HEK293T (cell line): ENCODE results near the gene CELSR2.

ENCODE experiments used
- CTCF ChIA-PET: fragments of 350-600 bp; formaldehyde crosslinking; extraction: SDS; loops from one replicate; lab custom pipeline; 2021; ENCODE audit warnings: antibody characterized with exemption, inconsistent platforms; lab: Yijun Ruan, JAX
- POLR2A ChIA-PET: fragments of 350-600 bp; formaldehyde crosslinking; extraction: SDS; loops from one replicate; lab custom pipeline; 2020; ENCODE audit warnings: antibody characterized with exemption, inconsistent platforms; lab: Yijun Ruan, JAX
- DNase-seq: peaks from one replicate; pipeline ENCODE4 v3.0.0; 2012; ENCODE audit warnings: mixed read lengths; ENCODE audit errors: extremely low spot score
- ARNT ChIP-seq: fragments of 450-650 bp; IDR thresholded peaks from 2 replicates; pipeline ENCODE4 v1.6.1; 2017; ENCODE audit warnings: mild to moderate bottlenecking
- BHLHE40 ChIP-seq: fragments of 450-650 bp; IDR thresholded peaks from 2 replicates; pipeline ENCODE4 v1.6.1; 2016; ENCODE audit warnings: mild to moderate bottlenecking, moderate library complexity, borderline replicate concordance
- CTBP1 ChIP-seq: fragments of 450-650 bp; IDR thresholded peaks from 2 replicates; pipeline ENCODE4 v1.6.1; 2016; ENCODE audit warnings: borderline replicate concordance
- ELF4 ChIP-seq: fragments of 450-650 bp; IDR thresholded peaks from 2 replicates; pipeline ENCODE4 v1.6.1; 2017; ENCODE audit warnings: antibody characterized with exemption
- FOXA1 ChIP-seq: fragments of 450-650 bp; IDR thresholded peaks from 2 replicates; pipeline ENCODE4 v1.6.1; 2016; ENCODE audit warnings: mild to moderate bottlenecking
- FOXK2 ChIP-seq: fragments of 450-650 bp; IDR thresholded peaks from 2 replicates; pipeline ENCODE4 v1.6.1; 2016; ENCODE audit warnings: mild to moderate bottlenecking
- FOXM1 ChIP-seq: fragments of 450-650 bp; IDR thresholded peaks from 2 replicates; pipeline ENCODE4 v1.6.1; 2017; ENCODE audit warnings: mild to moderate bottlenecking, borderline replicate concordance
- HDGF ChIP-seq: fragments of 450-650 bp; IDR thresholded peaks from 2 replicates; pipeline ENCODE4 v1.6.1; 2017; ENCODE audit warnings: antibody characterized with exemption, borderline replicate concordance
- L3MBTL2 ChIP-seq: fragments of 450-650 bp; conservative IDR thresholded peaks from 2 replicates; pipeline ENCODE4 v1.6.1; 2016; ENCODE audit warnings: mild to moderate bottlenecking
- LEF1 ChIP-seq: fragments of 450-650 bp; IDR thresholded peaks from 2 replicates; pipeline ENCODE4 v1.6.1; 2017; ENCODE audit warnings: mild to moderate bottlenecking, borderline replicate concordance
- NFRKB ChIP-seq: fragments of 450-650 bp; IDR thresholded peaks from 2 replicates; pipeline ENCODE4 v1.6.1; 2016; ENCODE audit warnings: mild to moderate bottlenecking, moderate library complexity
- PKNOX1 ChIP-seq: fragments of 450-650 bp; IDR thresholded peaks from 2 replicates; pipeline ENCODE4 v1.6.1; 2016
- SP1 ChIP-seq: fragments of 450-650 bp; IDR thresholded peaks from 2 replicates; pipeline ENCODE4 v1.6.1; 2017
- SUZ12 ChIP-seq: fragments of 450-650 bp; IDR thresholded peaks from 2 replicates; pipeline ENCODE4 v1.6.1; 2016; ENCODE audit warnings: mild to moderate bottlenecking
- TARDBP ChIP-seq: fragments of 450-650 bp; IDR thresholded peaks from 2 replicates; pipeline ENCODE4 v1.6.1; 2016
- ZNF384 ChIP-seq: fragments of 450-650 bp; IDR thresholded peaks from 2 replicates; pipeline ENCODE4 v1.6.1; 2016

The CELSR2 gene

GRCh38 chr1:109315288-109315687 is 65.9 kb downstream of the CELSR2 start:
- TF ChIP-seq FOXK2 (no peak), L3MBTL2 (no peak), TARDBP (no peak), ZNF384 (no peak), FOXA1 (no peak), SP1 (no peak), BHLHE40 (no peak), ARNT (no peak), HDGF (no peak)
- DNase-seq = no peak
- ChIA-PET CTCF (no interaction called here), POLR2A (interaction anchor here (0.6 kb wide), 1 partner anchor 27 kb away, joined by 3 read pairs; no protein-coding TSS in a partner anchor)

- POLR2A ChIA-PET = interaction anchor here (1.0 kb wide), 1 partner anchor 34 kb away, joined by 3 read pairs; the partner anchor contains the start of gene PSRC1
- DNase-seq = no peak
- CTCF ChIA-PET = interaction anchor here (0.8 kb wide), 1 partner anchor 8 kb away, joined by 3 read pairs; no protein-coding TSS in a partner anchor
- no peak for TF ChIP-seq PKNOX1
- no peak for TF ChIP-seq FOXA1
- no peak for TF ChIP-seq ELF4
- no peak for TF ChIP-seq CTBP1
- no peak for TF ChIP-seq FOXM1
- TF ChIP-seq SUZ12 = no peak
- no peak for TF ChIP-seq BHLHE40
- TF ChIP-seq ARNT = no peak
- no peak for TF ChIP-seq LEF1
- TF ChIP-seq HDGF = no peak
- TF ChIP-seq L3MBTL2 = no peak
- TF ChIP-seq ZNF384 = no peak
- TF ChIP-seq NFRKB = no peak
- no peak for TF ChIP-seq TARDBP
Observed at GRCh38 chr1:109316506-109316905, 67.2 kb downstream of the CELSR2 start.

GRCh38 chr1:109319114-109319513 is 69.8 kb downstream of the CELSR2 start:
- TF ChIP-seq LEF1 (no peak), NFRKB (no peak), HDGF (no peak), CTBP1 (no peak), BHLHE40 (no peak), FOXA1 (no peak), ARNT (no peak), ELF4 (no peak), ZNF384 (no peak), FOXM1 (no peak), L3MBTL2 (no peak), PKNOX1 (no peak), SUZ12 (no peak)
- no peak for DNase-seq
- CTCF ChIA-PET = no interaction called here
- POLR2A ChIA-PET = no interaction called here

GRCh38 chr1:109322974-109323373 is 73.6 kb downstream of the CELSR2 start:
- TF ChIP-seq FOXK2 (no peak), PKNOX1 (no peak), HDGF (no peak), ZNF384 (no peak), LEF1 (no peak), NFRKB (no peak), TARDBP (no peak), SP1 (no peak), FOXM1 (no peak), BHLHE40 (no peak), L3MBTL2 (no peak), SUZ12 (no peak), FOXA1 (no peak), ELF4 (no peak), ARNT (no peak), CTBP1 (no peak)
- POLR2A ChIA-PET = no interaction called here
- DNase-seq = no peak
- CTCF ChIA-PET = no interaction called here
